NCI-H187 (cell line): Measurements from ENCODE around the gene CLEC16A.

ENCODE experiments used
- DNase-seq, 2 experiments: peaks; one replicate each; lab custom pipeline; 2025; lab: John Stamatoyannopoulos, UW

Gene CLEC16A

DNA sequence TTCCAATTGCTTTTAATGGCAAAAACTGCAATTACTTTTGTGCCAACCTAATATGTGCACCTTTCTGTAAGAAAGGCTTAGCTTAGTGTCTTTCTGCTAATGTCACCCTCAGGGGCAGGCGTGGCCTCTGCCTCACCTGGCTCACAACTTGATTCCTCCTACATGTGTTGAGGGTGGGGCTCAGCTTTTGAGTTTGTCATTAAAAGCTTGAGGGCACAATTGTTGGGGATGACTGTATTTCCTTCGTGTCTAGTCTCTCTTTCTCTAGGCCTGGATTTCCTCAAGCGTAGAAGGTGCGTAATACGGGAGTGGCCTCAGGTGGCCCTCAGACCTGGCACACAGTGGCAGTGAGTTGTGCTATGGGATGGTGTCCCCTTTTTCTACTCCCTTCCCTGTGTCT lies 94.4 kb downstream of the CLEC16A start:
- no peak for DNase-seq

GRCh38 chr16:11039726-11040125 lies 95.4 kb downstream of the CLEC16A start:
- no peak for DNase-seq

GRCh38 chr16:11042191-11042590 lies 97.8 kb downstream of the CLEC16A start:
- no peak for DNase-seq

DNA sequence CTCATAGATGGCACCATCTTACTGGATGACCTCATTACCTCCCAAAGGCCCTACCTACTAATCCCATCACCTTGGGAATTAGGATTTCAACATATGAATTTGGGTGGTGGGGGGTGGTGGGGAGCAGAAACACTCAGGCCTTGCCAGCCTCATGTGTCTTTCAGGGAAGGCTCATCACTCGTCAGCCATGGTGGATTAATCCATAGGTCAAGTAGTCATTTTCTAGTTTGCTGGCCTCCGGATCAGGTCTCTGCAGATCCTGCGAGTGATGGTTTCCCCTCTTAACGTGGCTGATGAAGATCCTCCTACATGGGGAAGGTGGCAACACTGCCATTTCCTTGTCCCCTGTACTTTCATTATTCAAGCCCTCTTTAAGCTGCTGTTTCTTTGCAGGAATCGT lies 101.1 kb downstream of the CLEC16A start:
- DNase-seq, result no peak

DNA sequence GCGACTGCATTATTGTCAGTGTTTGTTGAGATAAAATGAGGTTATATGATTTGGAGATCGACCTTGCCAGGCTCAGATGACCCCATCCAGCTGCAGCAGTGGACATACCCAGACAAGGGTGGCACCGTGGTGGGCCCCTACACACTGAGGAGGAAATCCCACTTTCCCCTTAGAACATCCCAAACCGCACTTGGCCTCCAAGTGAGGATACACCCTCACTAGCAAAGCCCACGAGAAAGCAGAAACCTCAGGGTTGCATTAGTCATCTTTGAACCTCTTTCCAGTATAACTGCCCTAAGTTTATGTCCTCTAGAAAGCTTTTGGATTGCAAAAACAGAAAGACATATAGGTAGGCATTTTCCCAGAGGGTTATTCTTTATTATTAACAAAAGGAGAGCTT lies 101.5 kb downstream of the CLEC16A start:
- no peak for DNase-seq

GRCh38 chr16:11046382-11046931 lies 102.1 kb downstream of the CLEC16A start:
- DNase-seq, result no peak

GRCh38 chr16:11047057-11047456 lies 102.7 kb downstream of the CLEC16A start:
- no peak for DNase-seq

DNA sequence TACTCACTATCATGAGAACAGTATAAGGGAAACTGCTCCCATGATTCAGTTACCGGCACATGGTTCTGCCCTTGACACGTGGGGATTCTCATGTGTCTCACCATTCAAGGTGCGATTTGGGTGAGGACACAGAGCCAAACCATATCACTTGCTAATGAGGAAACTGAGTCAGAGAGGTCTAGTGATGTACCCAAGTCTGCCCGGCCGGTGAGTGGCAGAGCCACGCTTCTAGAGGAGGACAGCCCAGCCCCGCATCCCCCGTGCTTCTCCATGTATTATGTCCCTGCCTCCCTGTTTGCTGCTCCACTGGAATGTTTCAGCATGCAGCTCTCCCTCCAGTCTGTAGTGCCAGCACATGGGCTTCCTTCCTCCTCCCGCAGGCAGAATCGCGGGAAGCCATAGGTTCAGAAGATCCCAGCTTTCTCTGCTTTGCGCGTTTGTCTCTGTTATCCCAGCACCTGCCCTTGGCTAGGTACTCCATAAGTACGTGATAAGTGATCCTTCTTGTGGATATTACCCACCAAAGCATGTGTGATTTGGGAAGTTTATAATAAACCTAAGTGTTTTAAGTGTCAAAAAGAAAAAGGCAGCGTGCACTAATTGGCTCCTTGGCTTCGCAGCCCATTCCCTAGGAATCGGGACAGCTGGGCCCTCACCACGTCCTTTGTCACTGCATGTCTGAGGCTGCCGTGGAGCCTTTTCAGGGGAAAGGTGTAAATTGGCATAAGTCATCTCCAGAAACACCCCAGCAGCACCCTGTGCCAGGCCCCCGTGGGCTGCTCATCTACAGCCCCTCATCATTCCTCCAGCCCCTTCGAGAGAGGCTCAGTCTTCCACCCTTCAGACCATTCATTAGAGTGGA lies 103.8 kb downstream of the CLEC16A start:
- no peak for DNase-seq

- DNase-seq, result no peak
Measured at GRCh38 chr16:11049396-11050059, 105.2 kb downstream of the CLEC16A start.

DNA sequence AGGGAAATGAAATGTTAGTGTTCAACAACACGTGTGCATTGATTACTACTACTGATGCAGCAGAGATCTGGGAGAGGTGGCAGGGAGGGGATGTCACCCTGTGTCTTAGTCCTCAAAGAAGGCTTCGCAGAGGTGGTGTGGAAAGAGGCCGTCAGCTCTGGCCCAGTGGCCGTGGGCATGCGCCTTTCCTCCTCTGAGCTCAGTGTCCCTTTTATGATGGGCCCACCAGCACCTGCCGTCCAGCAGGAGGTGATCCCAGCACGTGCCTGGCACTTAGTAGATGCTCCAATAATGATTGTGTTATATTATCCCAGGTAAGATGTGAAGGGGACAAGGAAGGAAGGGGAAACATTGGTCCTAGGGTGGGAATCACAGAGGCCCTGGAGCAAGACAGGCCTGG lies 106.2 kb downstream of the CLEC16A start:
- DNase-seq, result no peak

GRCh38 chr16:11050944-11051343 lies 106.6 kb downstream of the CLEC16A start:
- DNase-seq, result no peak

GRCh38 chr16:11051430-11051829 lies 107.1 kb downstream of the CLEC16A start:
- no peak for DNase-seq

- DNase-seq, result no peak
Measured at GRCh38 chr16:11051879-11052808, 107.8 kb downstream of the CLEC16A start.

- DNase-seq, result no peak
Measured at GRCh38 chr16:11053916-11054460, 109.6 kb downstream of the CLEC16A start.

GRCh38 chr16:11056090-11056992 lies 112.0 kb downstream of the CLEC16A start:
- no peak for DNase-seq

DNA sequence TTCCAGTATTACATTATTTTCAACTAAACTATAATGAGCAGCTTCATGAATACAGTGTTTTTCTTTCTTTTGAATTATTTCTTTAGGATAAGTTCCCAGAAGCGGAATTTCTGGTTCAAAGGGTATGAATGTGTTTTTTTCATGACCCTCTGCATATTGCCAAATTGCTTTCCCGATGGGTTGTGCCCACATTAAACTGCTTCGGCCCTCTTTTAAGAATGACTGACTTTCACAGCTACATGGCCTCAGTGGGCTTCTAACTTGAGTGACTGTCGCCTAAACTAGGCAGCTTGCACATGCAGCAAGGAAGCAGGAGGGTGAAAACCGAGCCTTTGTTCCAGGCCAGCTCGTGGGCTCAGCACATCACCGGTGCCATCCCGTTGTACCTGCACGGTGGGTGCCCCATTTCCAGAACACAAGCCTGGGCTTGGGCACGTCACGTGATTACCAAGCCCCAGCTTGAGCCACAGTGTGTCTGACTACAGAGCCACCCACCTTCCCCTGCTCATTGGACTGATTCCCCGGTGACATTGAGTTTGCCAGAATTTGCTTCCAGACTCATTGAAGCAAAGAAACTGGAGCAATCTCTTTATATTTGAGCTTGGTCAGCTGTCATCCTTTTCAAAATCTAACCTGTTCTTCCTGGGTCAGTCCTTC lies 112.8 kb downstream of the CLEC16A start:
- DNase-seq, result no peak

GRCh38 chr16:11057711-11058345 lies 113.5 kb downstream of the CLEC16A start:
- no peak for DNase-seq

DNA sequence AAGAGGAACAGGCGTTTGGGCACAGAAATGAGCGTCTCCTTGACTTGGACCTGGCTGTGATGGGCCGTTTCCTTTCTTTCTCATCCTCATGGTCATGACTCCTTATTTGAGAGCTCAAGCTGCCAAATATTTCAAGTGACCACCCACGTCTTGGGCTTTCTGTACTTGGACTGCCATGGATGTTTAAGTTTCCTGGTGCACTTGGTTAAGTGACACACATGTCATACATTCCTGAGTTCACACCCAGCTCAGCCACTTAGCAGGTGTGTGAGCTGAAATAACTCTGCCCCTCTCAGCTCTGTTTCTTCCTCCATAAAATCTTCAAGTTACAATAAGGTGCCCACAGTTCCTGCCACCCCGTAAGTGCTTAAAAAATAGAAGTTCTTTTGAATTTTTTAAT lies 114.5 kb downstream of the CLEC16A start:
- no peak for DNase-seq

- no peak for DNase-seq
Measured at GRCh38 chr16:11059588-11059987, 115.2 kb downstream of the CLEC16A start.

DNA sequence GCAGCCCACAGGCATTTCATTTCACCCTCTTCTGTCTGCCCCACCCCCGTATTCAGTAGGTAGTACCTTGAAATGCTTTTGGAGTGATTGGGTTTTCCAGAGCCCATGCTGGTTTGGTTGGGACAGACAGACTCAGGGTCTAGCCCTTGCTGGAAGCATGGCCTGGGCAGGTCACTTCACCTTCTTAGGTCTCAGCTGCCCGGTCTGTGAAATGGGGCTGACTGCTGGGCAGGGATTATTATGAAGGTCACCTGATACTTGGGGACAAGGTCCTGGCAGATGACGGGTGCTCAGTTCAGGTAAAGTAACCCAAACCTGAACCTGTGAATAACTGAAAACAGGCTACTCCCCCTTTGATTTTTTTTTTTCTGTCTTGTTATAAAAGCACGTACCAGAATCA lies 116.0 kb downstream of the CLEC16A start:
- no peak for DNase-seq
